HL-60/S4 treated with retinoic acid at 250 ng/mL for 4 days and 3 days (cell line): ENCODE data around the gene ZNF121.
"Not testable (repeated sequence)": the region's sequence is repeated elsewhere in the genome, so short reads cannot be mapped to it uniquely, and the experiment has no call there.

Experiments used
- in situ Hi-C: fragments of 300-500 bp; cut with MboI; formaldehyde crosslinking; loops from 2 replicates; pipeline ENCODE4 v1.7.0; 2022; ENCODE audit warnings: low sequenced_read_pairs

Gene ZNF121

DNA sequence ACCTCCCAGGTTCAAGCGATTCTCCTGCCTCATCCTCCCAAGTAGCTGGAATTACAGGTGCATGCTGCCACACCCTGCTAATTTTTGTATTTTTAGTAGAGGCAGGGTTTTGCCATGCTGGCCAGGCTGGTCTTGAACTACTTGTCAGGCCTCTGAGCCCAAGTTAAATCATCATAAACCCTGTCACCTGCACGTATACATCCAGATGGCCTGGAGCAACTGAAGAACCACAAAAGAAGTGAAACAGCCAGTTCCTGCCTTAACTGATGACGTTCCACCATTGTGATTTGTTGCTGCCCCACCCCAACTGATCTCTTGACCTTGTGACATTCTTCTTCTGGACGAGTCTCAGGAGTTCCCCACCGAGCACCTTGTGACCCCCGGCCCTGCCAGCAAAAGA, 45.1 kb downstream of the ZNF121 start:
- in situ Hi-C loops, result not testable (repeated sequence)

- in situ Hi-C loops, result no loop called here
Measured at GRCh38 chr19:9538183-9539058, 45.9 kb downstream of the ZNF121 start, which contains the start of gene ZNF426. TSS of gene ZNF426 (minus strand) at chr19:9538645. CDS start at chr19:9536232, 2,413 bp downstream.

DNA sequence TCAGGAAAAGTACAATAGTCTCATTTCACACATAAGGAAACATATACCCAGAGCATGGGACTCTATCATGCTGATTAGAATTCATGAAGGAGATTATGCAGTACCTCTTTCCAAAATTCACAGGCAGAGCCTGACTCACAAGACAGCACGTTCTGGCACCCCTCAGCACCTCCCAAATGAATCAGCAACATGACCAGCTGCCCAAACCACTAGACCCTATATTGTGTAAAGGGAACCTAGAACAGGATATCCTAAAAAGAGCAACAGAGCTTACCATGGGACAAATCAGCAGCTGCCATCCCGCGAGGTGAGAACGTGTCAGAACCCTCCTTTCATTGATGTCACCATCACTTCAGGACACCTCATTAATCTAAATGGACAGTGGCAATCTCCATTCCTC, 48.4 kb downstream of the ZNF121 start:
- in situ Hi-C loops, result no loop called here

- in situ Hi-C loops, result no loop called here
Measured at GRCh38 chr19:9531933-9532332, 52.4 kb downstream of the ZNF121 start.

DNA sequence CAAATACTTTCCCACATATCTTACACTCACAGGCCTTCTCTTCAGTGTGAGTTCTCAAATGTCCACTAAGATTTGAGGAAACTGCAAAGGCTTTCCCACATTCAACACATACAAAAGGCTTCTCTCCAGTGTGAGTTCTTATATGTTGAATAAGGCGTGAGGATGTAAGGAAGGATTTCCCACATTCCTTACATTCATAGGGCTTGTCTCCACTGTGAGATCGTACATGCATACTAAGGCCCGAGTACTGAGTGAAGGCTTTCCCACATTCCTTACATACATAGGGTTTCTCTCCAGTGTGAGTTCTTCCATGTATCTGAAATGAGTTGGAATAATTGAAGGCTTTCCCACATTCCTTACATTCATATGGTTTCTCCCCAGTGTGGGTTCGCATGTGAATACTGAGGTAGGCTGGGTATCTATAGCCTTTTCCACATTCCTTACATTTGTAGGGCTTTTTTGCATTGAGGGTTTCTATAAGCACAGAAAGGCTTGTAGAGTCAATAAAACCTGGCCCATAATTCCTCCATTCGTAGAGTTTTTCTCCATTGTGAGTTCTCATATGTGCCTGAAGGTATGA, 55.5 kb downstream of the ZNF121 start:
- in situ Hi-C loops, result no loop called here

DNA sequence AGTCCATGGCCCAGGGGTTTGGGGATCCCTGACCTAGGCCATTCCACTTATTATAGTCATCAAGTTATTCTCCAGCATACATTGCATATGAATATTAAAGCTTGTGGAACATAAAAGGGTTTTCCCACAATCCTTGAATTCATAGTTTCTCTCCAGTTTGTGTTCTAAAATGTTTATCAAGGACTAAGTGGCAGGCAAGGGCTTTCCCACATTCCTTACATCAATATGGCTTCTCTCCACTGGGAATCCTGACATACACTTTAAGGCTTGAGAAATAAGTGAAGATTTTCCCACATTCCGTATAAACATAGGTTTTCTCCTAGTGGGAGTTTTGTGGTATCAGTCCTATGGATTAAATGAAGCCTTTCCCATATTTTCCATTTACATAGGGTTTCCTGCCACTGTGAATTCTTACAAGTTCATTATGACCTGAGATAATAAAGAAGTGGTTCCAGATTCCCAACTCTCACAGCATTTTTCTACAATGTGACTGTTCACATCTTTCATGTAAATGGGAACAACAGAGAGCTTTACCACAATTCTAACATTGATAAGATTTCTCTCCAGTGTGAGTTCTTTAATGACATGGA, 60.3 kb downstream of the ZNF121 start:
- in situ Hi-C loops, result no loop called here
